LNCAP (cell line): ENCODE data around the gene CAMK2N2.

Experiments used
- CTCF ChIP-seq: fragments of 450-650 bp; IDR thresholded peaks from 2 replicates; pipeline ENCODE4 v1.5.1; 2017; ENCODE audit warnings: mild to moderate bottlenecking

Gene CAMK2N2

GRCh38 chr3:184257083-184257915 lies 4.1 kb downstream of the CAMK2N2 start:
- TF ChIP-seq CTCF, result no peak

- TF ChIP-seq CTCF, result no peak
Observed at GRCh38 chr3:184255291-184256039, 5.9 kb downstream of the CAMK2N2 start.

DNA sequence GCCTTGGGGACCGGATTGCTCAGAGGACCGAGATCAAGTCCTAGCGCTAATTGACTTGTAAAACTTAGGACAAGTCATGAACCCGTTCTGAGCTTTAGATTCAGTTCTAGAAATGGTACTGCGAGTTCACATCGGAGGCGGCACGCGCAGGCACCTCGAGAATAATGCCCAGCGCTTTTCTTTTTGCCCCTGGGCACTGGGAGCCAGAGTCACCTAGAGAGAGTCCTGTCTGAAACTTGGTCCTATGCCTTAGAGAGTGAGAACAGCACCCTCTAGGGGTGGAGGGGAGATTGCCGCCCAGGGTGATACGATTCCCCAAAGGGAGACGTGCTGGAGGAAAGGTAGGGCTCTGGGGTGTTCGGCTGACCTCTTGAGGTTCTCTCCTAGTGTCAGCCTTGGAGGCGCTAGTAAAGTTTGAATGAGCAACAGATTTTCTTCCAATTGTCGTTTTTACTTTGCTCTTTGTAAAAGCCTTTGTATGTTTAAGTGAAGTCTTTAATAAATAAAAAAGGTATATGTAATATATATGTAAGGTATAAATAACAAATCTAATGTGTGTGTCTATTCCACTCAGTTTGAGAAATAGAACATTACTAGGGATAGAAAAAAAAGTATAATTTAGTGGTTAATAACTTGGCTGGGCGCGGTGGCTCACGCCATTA lies 11.1 kb downstream of the CAMK2N2 start:
- peak; percentile 94 for TF ChIP-seq CTCF

DNA sequence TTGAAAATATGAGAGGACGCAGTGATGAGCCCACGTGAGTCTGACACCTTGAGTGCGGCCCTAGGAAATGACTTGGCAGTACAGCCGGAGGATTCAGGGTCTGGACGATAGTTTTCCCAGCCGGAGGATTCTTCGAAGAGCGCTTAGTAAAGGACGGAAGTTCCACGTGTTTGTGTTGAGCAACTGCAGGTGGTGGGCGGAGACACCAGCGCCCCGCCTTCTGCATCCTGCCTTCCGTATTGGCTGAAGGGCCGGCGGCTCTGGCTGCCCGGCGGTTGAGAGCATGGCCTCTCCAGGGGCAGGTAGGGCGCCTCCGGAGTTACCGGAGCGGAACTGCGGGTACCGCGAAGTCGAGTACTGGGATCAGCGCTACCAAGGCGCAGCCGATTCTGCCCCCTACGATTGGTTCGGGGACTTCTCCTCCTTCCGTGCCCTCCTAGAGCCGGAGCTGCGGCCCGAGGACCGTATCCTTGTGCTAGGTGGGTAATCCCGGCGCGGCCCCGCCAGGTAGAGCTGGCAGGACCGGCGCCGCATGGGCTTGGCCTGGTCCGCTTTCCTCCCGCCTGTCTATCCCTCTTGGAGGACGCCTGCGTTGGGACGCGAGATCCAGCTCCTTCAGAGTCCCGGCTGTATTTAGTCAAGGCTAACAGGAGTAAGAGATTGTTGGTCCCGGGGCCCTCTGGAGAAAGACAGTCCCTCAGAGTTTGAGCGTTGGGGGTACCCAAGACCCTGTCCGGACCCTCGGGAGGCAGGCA lies 11.8 kb downstream of the CAMK2N2 start, which contains the start of gene EEF1AKMT4:
Gene EEF1AKMT4, plus strand, starts transcription at position 261 of the 755 bp plus-strand sequence. Its CDS starts 23 bp downstream, at position 284.
- peak; percentile 47 for TF ChIP-seq CTCF

DNA sequence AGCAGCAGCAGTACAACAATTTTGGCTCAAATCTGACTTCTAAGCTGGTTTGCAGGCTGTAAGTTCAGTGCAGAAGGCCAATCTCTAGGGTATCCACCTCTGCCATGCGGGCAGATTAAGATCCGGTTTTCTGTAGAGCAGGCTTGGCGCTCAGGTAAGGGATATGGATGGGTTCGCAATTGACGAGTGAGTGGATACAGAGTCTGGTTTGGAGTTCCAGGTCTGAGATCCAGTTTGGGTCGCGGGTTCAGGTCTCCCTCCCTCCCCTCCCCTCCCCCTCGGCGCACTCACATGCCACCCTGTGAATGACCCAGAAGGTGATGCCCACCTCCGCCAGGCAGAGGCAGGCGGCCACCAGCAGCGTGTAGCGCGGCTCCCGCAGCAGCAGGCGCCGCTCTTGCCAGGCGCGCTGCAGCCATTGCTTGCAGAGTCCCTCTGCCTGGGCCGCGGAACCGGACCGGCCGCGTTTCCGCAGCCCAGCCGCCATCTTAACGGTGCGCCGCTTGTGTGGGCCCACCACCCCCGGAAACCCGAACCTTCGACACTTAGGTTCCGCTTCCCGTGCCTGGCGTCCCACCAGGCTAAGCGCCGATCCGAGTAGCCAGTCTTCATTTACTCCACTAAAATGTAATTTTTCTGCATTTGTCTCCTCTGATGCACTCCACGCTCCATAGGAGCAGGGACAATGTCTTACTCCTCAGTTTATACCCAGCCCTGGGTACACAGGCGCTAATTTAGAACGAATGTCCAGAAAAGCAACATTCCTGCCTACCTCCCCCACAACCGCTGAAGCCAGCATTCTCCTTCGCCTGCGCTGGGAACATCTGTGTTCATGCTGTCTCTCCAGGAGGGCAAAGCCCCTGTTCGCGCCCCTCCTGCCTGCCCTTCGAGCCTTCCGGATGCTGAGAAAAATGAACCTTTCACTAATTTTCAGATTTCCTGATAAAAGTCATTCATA lies 12.6 kb downstream of the CAMK2N2 start, which contains the start of gene ALG3:
Gene ALG3, minus strand, starts transcription at position 509 of the 958 bp plus-strand sequence. Its CDS starts 22 bp downstream, at position 487.
- TF ChIP-seq CTCF, result no peak

- no peak for TF ChIP-seq CTCF
Observed at GRCh38 chr3:184242297-184242685, 19.1 kb downstream of the CAMK2N2 start.
